ENCODE data around the gene CAPZB.

DNA sequence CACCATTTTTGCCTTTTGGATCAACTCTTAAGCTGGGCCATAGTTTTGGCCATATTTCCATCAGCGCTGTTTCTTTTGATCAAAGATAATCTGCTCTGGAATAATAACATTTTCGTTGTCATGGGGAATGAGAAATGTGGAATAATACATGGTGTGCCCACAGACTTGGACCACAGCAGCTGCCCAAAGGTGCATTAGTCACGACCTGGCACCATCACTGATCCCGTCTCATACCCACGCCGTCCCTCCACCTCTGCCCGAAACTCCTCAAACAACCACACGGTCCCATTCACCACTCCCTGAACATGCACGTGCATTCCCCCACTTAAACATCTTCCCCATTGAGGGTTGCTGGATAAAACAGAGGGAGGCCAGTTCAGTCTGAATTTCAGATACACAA lies 96.4 kb downstream of the CAPZB start:
- TF ChIP-seq CTCF (IDR thresholded peaks at IDR 0.05; ENCODE audit: insufficient read depth, low read length, poor library complexity, severe bottlenecking) (no peak), EZH2phosphoT487 (conservative IDR thresholded peaks at IDR 0.05; ENCODE audit: low read length) (no peak)
